Smooth muscle cell (in vitro differentiated cells): Measurements from ENCODE around the gene KCNMA1. TPM values are rescaled to one million over a fixed set of nuclear protein-coding genes. Genes with fewer than 3 reads are reported as not detected.
"Not testable (repeated sequence)": the region's sequence is repeated elsewhere in the genome, so short reads cannot be mapped to it uniquely, and the experiment has no call there.

Experiments used
- DNase-seq: peaks from one replicate; lab custom pipeline; 2025; ENCODE audit not compliant: unreplicated experiment; lab: John Stamatoyannopoulos, UW
- H2AFZ ChIP-seq: fragments of 200-600 bp; sonication (generic); 2 replicates; pipeline ENCODE4 v1.6.0; 2016; ENCODE audit warnings: antibody characterized with exemption, low read depth, mild to moderate bottlenecking
- H3F3A ChIP-seq: fragments of 200-600 bp; sonication (generic); 2 replicates; pipeline ENCODE4 v1.6.0; 2017; ENCODE audit warnings: antibody characterized with exemption, low read depth
- H3K27ac ChIP-seq: fragments of 200-600 bp; sonication (generic); 2 replicates; pipeline ENCODE4 v1.5.1; 2016; ENCODE audit warnings: low read depth, mild to moderate bottlenecking
- H3K27me3 ChIP-seq: fragments of 200-600 bp; sonication (generic); 2 replicates; pipeline ENCODE4 v1.6.1; 2016; ENCODE audit warnings: low read depth, mild to moderate bottlenecking
- H3K36me3 ChIP-seq: fragments of 200-600 bp; sonication (generic); 2 replicates; pipeline ENCODE4 v1.5.1; 2016; ENCODE audit warnings: low read depth
- H3K4me1 ChIP-seq: fragments of 200-600 bp; sonication (generic); 2 replicates; pipeline ENCODE4 v1.5.1; 2016; ENCODE audit warnings: low read depth
- H3K4me2 ChIP-seq: fragments of 200-600 bp; sonication (generic); 2 replicates; pipeline ENCODE4 v1.6.0; 2016; ENCODE audit warnings: mild to moderate bottlenecking
- H3K4me3 ChIP-seq: fragments of 200-600 bp; sonication (generic); 2 replicates; pipeline ENCODE4 v1.5.1; 2016; ENCODE audit warnings: mild to moderate bottlenecking
- H3K79me2 ChIP-seq: fragments of 200-600 bp; sonication (generic); 2 replicates; pipeline ENCODE4 v1.6.0; 2016; ENCODE audit warnings: low read depth, mild to moderate bottlenecking
- H3K9ac ChIP-seq: fragments of 200-600 bp; sonication (generic); 2 replicates; pipeline ENCODE4 v1.6.0; 2016; ENCODE audit warnings: low read depth
- H3K9me3 ChIP-seq: fragments of 200-600 bp; sonication (generic); replicated peaks from 2 replicates; pipeline ENCODE4 v1.5.1; 2016; ENCODE audit warnings: low read depth
- H4K20me1 ChIP-seq: fragments of 200-600 bp; sonication (generic); 2 replicates; pipeline ENCODE4 v1.6.0; 2016; ENCODE audit warnings: low read depth
- WGBS: methylation state at CpG from one replicate; pipeline ENCODE4 v1.1.7; 2016; ENCODE audit warnings: low lambda C conversion rate; 5-methylcytosine and 5-hydroxymethylcytosine counted together
- polyA plus RNA-seq: library from polyadenylated mRNA; unstranded; fragments of >200 nt; fragmentation: Nextera tagmentation; extraction: Ambion mirVana; gene quantifications from 2 replicates; pipeline ENCODE4 v1.2.1, GENCODE V29; 2016
- total RNA-seq: library from RNA; depleted of rRNA; stranded (reverse); fragments of >200 nt; gene quantifications from 2 replicates; pipeline ENCODE4 v1.2.3, GENCODE V29; 2014
- TF ChIP-seq, protein P1 (sequence below): fragments of 200-600 bp; sonication (generic); IDR thresholded peaks from 2 replicates; pipeline ENCODE4 v1.5.1; 2017; ENCODE audit warnings: borderline replicate concordance, mild to moderate bottlenecking, antibody characterized with exemption; ENCODE audit not compliant: insufficient read depth, poor library complexity, severe bottlenecking

KCNMA1 gene
- total and polyA plus RNA-seq, 2 experiments from 2014 or later, result 9.1 to 23.4 TPM

DNA sequence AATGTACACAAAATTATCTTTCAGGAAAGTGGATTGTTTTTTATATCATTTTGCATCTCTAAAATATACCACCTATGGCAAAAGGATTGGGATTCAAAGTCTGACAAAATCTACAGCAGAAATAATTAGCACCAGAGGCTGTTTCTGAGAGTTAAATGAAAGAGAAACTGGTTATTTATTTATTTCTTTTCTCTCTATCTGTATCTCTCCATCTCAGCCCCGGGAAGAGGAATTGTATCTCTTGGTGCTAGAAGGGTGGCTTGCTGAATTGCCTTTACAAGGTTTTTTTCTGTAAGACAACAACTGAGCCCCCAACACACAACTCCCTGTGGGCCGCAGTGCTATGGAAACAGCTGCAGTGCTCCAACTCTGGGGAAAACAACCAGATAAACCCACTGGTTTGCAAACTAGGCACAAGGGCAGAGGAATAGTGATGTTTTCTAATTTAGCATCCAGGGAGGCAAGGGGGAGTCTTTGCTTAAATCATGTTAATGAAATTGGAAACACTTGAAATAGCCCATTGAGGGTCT, 249.0 kb downstream of the KCNMA1 start:
- peaks cover 22% of the 10 kb centered on the region for H3F3A ChIP-seq
- no peak overlapping the region for H2AFZ ChIP-seq
- H3K9me3 ChIP-seq, result no peaks in the 10 kb centered on the region
- peak overlapping the region; percentile 28 for H3K4me2 ChIP-seq
- no peaks in the 10 kb centered on the region for H4K20me1 ChIP-seq
- H3K4me1 ChIP-seq, result peaks cover 25% of the 10 kb centered on the region
- WGBS, result 43% methylated on average over 2 of the region's 2 CpGs
- H3K79me2 ChIP-seq, result no peaks in the 10 kb centered on the region
- H3K4me3 ChIP-seq, result no peak overlapping the region
- H3K27ac ChIP-seq, result no peak overlapping the region
- H3K36me3 ChIP-seq, result no peaks in the 10 kb centered on the region
- TF ChIP-seq, protein P1, sequence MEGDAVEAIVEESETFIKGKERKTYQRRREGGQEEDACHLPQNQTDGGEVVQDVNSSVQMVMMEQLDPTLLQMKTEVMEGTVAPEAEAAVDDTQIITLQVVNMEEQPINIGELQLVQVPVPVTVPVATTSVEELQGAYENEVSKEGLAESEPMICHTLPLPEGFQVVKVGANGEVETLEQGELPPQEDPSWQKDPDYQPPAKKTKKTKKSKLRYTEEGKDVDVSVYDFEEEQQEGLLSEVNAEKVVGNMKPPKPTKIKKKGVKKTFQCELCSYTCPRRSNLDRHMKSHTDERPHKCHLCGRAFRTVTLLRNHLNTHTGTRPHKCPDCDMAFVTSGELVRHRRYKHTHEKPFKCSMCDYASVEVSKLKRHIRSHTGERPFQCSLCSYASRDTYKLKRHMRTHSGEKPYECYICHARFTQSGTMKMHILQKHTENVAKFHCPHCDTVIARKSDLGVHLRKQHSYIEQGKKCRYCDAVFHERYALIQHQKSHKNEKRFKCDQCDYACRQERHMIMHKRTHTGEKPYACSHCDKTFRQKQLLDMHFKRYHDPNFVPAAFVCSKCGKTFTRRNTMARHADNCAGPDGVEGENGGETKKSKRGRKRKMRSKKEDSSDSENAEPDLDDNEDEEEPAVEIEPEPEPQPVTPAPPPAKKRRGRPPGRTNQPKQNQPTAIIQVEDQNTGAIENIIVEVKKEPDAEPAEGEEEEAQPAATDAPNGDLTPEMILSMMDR, result no peak
- no peak for DNase-seq
- no peak overlapping the region for H3K9ac ChIP-seq
- no peaks in the 10 kb centered on the region for H3K27me3 ChIP-seq

DNA sequence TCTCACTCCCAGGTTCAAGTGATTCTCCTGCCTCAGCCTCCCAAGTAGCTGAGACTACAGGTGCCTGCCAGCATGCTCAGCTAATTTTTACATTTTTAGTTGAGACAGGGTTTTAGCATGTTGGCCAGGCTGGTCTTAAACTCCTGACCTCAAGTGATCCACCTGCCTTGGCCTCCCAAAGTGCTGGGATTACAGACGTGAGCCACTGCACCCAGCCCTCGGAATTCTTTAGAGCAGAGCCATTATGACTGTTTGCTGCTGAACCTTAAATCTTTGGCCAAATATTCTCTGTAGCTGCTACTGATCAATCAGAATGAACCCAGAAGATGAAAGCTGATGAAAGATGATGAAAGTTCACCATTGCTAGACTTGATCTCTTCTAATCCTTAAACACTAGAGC, 249.9 kb downstream of the KCNMA1 start:
- not testable (repeated sequence) for H3K4me3 ChIP-seq, H3K36me3 ChIP-seq, DNase-seq, H3K9me3 ChIP-seq, H2AFZ ChIP-seq, H3K79me2 ChIP-seq, H4K20me1 ChIP-seq, H3K9ac ChIP-seq, H3K27me3 ChIP-seq
- Histone ChIP-seq H3K4me1 (peaks cover 25% of the 10 kb centered on the region), H3K4me2 (peak overlapping the region; percentile 28), H3F3A (peaks cover 22% of the 10 kb centered on the region), H3K27ac (peak overlapping the region; percentile 79)
- WGBS, result 67% methylated on average over 2 of the region's 2 CpGs

DNA sequence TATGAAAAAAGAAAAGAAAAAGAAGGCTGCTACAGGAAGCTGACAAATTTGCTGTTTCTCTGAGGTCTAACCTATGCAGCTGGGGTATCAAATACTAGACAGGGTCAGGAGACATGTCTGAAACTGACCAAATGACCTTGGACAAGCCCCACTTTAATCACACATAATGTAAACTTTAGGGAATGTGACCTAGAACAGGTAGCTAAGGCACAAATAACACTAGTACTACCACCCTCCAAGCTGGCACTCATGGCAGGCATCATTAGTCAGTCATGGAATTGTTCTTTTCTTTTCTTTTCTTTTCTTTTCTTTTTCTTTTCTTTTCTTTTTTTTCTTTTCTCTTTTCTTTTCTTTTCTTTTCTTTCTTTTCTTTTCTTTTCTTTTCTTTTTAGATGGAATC, 250.4 kb downstream of the KCNMA1 start:
- H3K4me1 ChIP-seq, result peaks cover 25% of the 10 kb centered on the region
- H2AFZ ChIP-seq, result peak overlapping the region; percentile 56
- H3K4me3 ChIP-seq, result no peak overlapping the region
- peak overlapping the region; percentile 67 for H3K4me2 ChIP-seq
- peaks cover 19% of the 10 kb centered on the region for H3F3A ChIP-seq
- no peak overlapping the region for H3K9ac ChIP-seq
- H3K27ac ChIP-seq, result peak overlapping the region; percentile 79
- H3K27me3 ChIP-seq, result no peaks in the 10 kb centered on the region
- no peaks in the 10 kb centered on the region for H3K36me3 ChIP-seq
- H4K20me1 ChIP-seq, result no peaks in the 10 kb centered on the region
- H3K79me2 ChIP-seq, result no peaks in the 10 kb centered on the region
- DNase-seq, result no peak
- H3K9me3 ChIP-seq, result no peaks in the 10 kb centered on the region
- TF ChIP-seq, protein P1, result no peak

DNA sequence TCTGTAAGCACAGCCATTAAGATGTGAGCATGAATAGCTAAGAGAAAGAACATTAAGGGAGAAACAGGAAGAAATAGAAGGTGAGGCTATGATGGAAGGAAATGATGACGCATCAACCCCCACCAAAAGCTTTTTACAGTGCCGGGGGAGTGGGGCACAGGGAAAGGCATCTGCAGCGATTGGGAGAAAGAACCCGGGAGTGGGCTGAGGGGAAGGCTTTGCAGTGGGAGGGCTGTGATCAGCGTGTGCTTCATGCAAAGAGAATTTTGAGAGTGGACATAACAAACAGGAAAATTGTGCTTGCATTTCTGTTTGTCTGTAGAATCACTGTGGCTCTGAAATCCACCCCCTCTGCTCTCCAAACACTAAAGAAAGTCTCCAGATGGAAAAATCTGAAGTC, 250.8 kb downstream of the KCNMA1 start:
- DNase-seq, result no peak
- Histone ChIP-seq H3K4me1 (peaks cover 25% of the 10 kb centered on the region), H4K20me1 (no peaks in the 10 kb centered on the region), H3K36me3 (no peaks in the 10 kb centered on the region), H3K9ac (peak overlapping the region; percentile 43), H3K27me3 (no peaks in the 10 kb centered on the region), H3K9me3 (no peaks in the 10 kb centered on the region), H3K4me2 (peak overlapping the region; percentile 67), H3K27ac (peak overlapping the region; percentile 79), H2AFZ (peak overlapping the region; percentile 56), H3F3A (peaks cover 17% of the 10 kb centered on the region), H3K4me3 (no peak overlapping the region), H3K79me2 (no peaks in the 10 kb centered on the region)
- 11% methylated on average over 5 of the region's 5 CpGs for WGBS
- TF ChIP-seq, protein P1, result no peak
